Activated naive CD4-positive, alpha-beta T cell treated with Interleukin-2 at 50 U/mL for 16 hours (primary cell): ENCODE results near the gene PCYT1A.
"Not testable (repeated sequence)": the region's sequence is repeated elsewhere in the genome, so short reads cannot be mapped to it uniquely, and the experiment has no call there.

ENCODE experiments used
- DNase-seq: peaks from one replicate; pipeline ENCODE4 v3.0.0-alpha.2; 2020

Gene PCYT1A

DNA sequence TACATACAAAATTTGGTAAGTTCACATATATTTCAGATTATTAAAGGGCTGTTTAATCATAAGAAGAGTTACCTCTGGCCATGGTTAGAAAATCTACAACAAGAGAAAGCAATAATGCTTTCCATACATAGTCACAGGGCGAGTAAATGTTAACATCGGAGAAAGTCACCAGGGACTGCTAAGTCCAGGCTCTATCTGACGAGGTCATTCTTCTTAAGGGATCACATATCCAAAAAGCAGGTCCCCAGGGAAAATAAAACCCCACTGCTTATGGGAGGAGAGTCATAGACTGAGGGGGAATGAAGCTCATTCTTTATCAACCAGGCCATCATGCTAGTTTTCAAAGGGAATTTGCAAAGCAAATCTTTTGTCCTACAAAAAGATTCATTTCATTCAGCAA lies 3.1 kb downstream of the PCYT1A start:
- DNase-seq: no peak

DNA sequence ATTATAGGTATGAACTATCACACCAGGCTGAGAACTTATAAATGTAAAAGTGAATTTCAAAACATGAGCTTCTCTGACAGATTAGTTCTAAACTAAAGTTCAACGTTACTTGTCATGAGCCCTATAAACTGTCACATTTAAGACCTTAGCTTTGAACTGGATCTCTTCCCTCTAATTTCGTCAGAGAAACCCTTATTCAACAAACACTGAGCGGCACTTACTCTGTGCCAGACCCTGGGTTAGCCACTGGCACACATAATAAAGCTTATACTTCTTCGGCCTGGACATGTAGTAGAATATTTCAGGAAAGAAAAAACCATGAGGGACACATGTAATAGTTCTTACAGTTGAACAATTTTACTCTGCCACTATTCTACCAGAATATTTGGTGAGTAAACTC lies 5.6 kb downstream of the PCYT1A start:
- DNase-seq: no peak

DNA sequence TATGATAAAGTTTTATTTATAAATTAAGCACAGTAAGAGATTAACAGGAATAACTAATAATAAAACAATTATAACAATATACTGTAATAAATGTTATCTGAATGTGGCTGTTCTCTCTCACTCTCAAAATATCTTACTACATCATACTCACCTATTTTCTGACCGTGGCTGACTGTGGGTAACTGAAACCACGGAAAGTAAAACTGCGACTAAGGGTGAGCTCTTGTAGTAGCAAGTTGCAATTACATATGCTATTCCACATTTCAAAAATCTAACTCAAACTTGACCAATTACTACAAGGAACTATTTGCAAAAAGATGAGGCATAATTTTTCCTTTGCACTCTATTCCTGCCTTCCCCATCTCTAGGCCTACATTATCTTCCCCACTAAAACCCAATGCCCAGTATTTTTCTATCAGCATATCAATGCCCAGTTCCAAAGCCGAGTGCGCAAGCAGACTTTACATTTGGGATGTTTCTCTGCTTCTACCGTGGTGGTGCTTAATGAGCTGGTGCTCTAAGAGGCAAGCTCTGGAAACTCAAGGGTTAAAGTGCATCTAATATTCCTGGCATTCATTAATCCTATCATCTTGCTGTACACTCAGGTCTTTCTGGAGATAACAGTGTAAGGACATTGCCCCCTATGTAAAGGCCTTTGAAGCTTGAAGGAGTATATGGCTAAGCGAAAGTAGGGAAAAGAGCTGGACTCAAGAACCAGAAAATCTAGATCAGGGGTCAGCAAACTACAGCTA lies 6.7 kb downstream of the PCYT1A start:
- DNase-seq: no peak

- no peak for DNase-seq
Measured at GRCh38 chr3:196275126-196275525, 12.4 kb downstream of the PCYT1A start.

- DNase-seq: peak; percentile 71
Measured at GRCh38 chr3:196274585-196274984, 12.9 kb downstream of the PCYT1A start.

- no peak for DNase-seq
Measured at GRCh38 chr3:196273655-196274054, 13.9 kb downstream of the PCYT1A start.

DNA sequence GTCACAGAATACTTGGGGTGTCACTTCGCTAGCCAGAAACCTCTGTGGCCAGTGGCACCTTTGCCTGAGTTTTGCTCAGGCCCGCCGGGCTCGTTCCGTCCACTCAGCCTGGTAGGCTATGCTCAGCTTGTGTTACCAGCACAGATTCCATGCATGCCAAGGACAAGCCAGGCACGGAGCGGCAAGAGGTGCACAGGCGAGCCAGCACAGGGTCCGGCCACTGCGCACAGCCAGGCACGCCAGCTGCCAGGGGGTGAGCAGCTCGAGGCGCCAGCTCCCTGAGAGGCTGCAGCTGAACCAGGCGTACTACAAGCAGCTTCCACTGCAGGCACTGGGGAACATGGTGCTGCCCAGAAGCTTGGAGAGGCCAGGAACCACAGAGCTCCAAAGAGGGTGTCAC lies 14.7 kb downstream of the PCYT1A start:
- DNase-seq: no peak

DNA sequence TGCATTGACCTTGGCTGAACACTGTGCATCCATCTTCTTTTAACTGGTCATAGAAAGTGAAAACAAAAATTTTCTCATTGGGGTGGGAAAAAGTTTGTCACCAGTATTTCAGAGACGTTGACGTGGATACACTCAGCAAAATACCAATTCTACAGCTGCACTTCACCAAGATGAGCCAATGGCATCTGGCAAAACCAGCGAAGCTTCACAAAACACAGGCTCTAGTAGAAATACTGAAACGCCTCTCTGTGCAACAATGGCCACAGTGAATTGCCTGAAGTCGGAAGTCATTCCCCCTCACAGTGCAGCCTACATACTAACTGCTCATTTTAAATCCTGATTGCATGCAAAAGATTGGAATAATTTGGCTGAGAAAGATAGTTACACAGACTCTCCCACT lies 17.0 kb downstream of the PCYT1A start:
- DNase-seq: no peak

DNA sequence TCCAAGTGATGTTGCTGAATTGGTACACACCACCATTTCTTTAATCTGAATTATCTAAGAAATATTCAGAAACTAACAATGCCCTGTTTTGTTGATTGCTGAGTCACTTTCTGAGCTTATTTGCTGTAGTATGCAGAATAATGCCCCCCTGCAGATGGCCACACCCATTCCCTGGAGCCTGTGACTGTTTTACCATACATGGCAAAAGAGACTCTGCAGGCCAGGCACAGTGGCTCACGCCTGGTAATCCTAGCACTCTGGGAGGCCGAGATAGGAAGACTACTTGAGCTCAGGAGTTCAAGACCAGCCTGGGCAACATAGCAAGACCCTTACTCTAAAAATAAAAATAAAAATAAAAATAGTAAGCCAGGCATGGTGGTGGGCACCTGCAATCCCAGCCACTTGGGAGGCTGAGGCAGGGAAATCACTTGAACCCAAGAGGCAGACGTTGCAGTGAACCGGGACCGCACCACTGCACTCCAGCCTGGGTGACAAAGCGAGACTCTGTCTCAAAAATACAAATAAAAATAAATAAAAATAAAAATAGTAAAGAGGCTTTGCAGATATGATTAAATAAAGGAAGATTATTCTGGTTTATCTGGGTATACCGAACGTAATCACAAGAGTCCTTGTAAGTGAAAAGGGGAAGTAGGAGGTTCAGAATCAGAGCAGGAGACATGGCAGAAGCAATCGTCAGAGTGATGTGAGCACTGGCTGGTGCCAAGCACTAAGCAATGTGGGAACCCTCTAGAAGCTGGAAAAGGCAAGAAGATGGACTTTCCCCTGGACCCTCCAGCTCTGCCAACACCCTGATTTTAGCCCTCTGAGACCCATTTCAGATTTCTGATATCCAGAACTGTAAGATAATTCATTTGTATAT lies 19.0 kb downstream of the PCYT1A start:
- no peak for DNase-seq

- DNase-seq: no peak
Measured at GRCh38 chr3:196263819-196264218, 23.7 kb downstream of the PCYT1A start.

- DNase-seq: no peak
Measured at GRCh38 chr3:196260784-196261183, 26.7 kb downstream of the PCYT1A start.

DNA sequence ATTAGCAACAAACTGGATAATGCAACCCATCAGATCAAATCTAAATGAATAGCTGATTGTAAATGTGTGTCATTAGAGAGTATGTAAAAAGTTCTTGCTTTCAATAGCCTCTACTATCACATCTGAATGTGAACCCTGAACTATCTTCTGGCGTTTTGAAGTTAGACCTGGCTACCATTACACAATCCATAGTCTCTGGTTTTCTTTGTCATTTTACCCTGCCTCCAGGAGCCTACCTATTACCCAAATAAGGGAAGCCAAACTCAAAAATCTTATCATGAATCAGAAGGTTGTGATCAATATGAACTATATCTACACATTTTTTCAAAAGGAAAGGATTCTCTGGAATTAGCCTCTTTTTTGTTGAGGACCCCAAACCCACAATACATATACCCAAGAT lies 31.8 kb downstream of the PCYT1A start:
- no peak for DNase-seq

DNA sequence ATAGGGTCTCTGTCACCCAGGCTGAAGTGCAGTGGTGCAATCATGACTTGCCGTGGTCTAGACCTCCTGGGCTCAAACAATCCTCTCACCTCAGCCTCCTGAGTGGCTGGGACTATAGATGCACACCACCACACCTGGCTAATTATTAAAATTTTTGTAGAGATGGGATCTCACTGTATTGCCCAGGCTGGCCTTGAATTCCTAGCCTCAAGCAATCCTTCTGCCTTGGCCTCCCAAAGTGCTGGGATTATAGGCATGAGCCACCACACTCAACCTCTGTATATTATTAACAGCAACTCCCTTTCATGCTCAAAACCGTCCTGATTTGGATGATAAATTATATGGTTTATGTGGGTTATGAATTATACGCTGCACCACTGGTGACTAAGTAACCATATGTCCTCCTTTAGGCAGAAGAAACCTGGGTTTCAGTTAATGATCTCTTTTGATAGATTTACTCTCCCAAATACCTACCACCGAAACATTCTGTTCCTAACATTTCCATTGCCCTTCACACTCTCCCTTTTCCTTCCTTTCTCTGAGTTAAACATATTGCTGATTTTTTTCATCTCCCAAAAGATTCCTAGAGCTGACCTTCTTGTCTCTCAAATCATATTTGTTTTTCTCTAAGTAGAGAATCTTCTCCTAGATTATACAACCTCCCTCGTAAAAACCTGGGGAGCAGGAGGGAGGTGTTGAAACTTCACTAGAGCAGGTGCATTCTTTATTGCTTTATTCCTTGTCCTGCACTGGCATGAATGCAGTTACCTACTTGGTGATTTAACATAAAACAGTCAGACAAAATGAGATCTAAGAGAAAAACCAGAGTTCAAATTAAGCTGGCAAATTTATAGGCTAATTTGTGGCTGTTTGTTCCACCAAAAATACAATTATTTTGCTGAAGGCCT lies 32.9 kb downstream of the PCYT1A start:
- no peak for DNase-seq

- no peak for DNase-seq
Measured at GRCh38 chr3:196251918-196252317, 35.6 kb downstream of the PCYT1A start.

DNA sequence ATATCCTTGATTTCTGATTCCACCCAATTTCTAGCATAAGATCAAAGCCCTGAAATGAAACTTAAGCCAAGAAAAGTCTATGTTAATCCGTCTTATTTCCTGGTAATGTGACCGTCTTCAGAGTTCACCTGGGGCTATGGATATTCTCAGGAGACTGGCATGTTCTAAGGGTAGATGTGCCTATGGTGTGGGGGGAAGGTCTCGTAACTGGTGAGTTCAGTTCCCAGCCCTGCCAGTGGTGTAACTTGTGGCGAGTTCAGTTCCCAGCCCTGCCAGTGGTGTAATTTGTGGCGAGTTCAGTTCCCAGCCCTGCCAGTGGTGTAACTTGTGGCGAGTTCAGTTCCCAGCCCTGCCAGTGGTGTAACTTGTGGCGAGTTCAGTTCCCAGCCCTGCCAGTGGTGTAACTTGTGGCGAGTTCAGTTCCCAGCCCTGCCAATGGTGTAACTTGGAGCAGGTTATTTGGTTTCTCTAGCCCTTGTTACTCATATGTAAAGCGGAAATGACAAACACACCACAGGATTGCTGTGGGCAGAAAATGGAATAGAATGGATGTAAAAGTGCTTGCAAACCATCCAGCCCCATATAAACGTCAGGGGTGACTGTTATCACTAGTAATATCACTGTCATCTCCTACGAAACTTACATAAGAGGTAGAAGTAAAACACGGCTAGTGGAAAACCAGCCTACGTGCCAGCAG lies 40.8 kb downstream of the PCYT1A start:
- DNase-seq: peak; percentile 34

- DNase-seq: not testable (repeated sequence)
Measured at GRCh38 chr3:196244166-196244565, 43.4 kb downstream of the PCYT1A start.

- DNase-seq: no peak
Measured at GRCh38 chr3:196241704-196242103, 45.8 kb downstream of the PCYT1A start.

GRCh38 chr3:196240424-196240823 lies 47.1 kb downstream of the PCYT1A start:
- DNase-seq: no peak

DNA sequence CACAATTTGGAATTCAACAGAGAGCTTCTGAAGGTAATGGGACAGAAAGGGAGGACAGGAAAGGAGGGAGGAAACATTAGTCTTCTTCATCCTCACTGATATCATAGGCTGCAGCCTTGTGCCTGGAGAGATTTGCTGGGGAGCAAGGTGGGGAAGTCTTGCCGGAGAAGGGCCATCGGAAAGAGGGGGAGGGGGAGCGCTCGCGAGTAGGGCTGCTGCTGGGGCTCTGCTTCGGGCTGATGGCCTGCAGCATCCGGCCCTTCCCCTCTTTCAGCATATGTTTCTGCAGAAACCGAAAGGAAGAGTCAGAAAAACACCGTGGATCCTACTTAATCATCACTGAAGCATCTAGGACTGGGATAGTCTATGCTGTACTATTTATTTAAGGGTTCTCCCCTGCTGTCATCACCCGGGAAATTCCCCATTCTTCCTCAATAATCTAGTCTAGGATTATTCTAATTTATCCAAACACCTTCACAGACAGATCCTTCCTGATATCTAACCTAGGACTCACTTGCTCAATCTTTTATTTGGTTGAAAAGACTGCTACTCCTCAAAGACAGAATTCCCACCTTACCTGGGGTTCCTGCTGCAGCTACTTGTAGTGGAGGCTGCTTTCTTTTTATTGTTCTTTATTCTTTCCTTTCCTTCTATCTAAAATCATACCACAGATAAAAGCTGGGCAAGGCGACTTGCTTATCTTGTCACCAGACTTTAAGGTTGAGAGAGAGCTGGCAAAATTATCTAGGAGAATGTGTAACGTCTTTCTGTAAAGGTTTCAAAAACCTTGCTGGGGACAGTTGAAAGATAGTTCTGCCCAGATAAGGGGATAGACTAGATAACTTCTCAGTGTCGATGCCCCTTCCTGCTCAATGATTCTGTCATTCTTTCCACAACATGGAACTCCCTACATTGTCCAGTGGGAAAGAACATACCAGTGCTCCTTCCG lies 48.6 kb downstream of the PCYT1A start:
- no peak for DNase-seq

GRCh38 chr3:196237203-196237602 lies 50.3 kb downstream of the PCYT1A start:
- DNase-seq: no peak

DNA sequence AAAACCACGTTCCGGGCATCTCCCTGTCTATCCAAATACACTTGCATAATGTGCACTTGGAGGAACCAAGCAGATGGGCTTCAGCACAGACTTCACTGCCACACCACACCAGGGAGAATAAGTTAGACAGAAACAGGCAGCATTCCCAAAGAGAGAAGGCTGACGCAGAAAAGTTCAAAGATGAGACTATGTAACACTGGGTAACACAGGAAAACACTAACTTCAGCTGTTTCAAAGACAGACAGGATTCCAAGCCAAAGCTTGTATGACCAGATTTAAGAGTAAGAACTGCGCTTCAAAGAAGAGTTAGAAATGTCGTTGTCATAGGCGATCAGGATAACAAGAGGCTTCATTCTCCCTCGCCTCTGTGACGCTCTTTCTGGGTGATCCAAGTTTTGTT lies 51.3 kb downstream of the PCYT1A start:
- DNase-seq: no peak
